Tibial nerve (tissue), 4 donors: ENCODE data around the gene CACYBP. TPM values are rescaled to one million over a fixed set of nuclear protein-coding genes. Genes with fewer than 3 reads are reported as not detected.

Experiments
- DNase-seq, 2 donors: peaks; one replicate each; pipeline ENCODE4 v3.0.0-alpha.2; 2019; ENCODE audit warnings: low spot score in 2 of 2
- H3K27ac ChIP-seq, 4 donors: fragments of 200-600 bp; sonication (generic) in 3 of 4; one replicate each; pipeline ENCODE4 v1.5.1; 2017 to 2019; ENCODE audit warnings: mild to moderate bottlenecking in 1 of 4
- H3K27me3 ChIP-seq, 2 donors: fragments of 200-600 bp; sonication (generic) in 1 of 2; one replicate each; pipeline versions ENCODE4 v1.5.1 to v1.6.0; 2017 to 2019
- H3K36me3 ChIP-seq, 3 donors: fragments of 200-600 bp; sonication (generic); one replicate each; pipeline ENCODE4 v1.5.1; 2018 to 2019
- H3K4me1 ChIP-seq, 4 donors: fragments of 200-600 bp; sonication (generic) in 3 of 4; one replicate each; pipeline ENCODE4 v1.5.1; 2017 to 2019
- H3K4me3 ChIP-seq, 4 donors: fragments of 200-600 bp; sonication (generic) in 3 of 4; one replicate each; pipeline ENCODE4 v1.5.1; 2017 to 2019; ENCODE audit warnings: mild to moderate bottlenecking in 1 of 4, moderate library complexity in 1 of 4
- H3K9me3 ChIP-seq, 4 donors: fragments of 200-600 bp; sonication (generic) in 3 of 4; one replicate each; pipeline ENCODE4 v1.5.1; 2017 to 2019
- EP300 ChIP-seq, 2 donors: sonication (generic); formaldehyde crosslinking; IDR thresholded peaks; one replicate each; pipeline ENCODE4 v1.6.1; 2017; ENCODE audit warnings: antibody characterized with exemption in 2 of 2, mild to moderate bottlenecking in 1 of 2
- POLR2A ChIP-seq, 2 donors: fragments of 450-650 bp; IDR thresholded peaks; one replicate each; pipeline ENCODE4 v1.6.1; 2017; ENCODE audit warnings: antibody characterized with exemption in 2 of 2, mild to moderate bottlenecking in 2 of 2, moderate library complexity in 2 of 2
- WGBS, 2 donors: methylation state at CpG; one replicate each; pipeline ENCODE4 v1.1.5; 2018; 5-methylcytosine and 5-hydroxymethylcytosine counted together
- total RNA-seq, 4 donors: library from RNA; depleted of rRNA; stranded (reverse); fragments of >200 nt; gene quantifications; one replicate each; pipeline ENCODE4 v1.1.0, GENCODE V29; 2016
- TF ChIP-seq, protein P1 (sequence below), 5 experiments: fragments of 200-600 bp in 3 of 5; fragments of 450-650 bp in 2 of 5; sonication (generic) in 3 of 5; IDR thresholded peaks; one replicate each; pipeline ENCODE4 v1.5.1; 2016 to 2019; ENCODE audit warnings: antibody characterized with exemption in 5 of 5, mild to moderate bottlenecking in 3 of 5, moderate library complexity in 2 of 5

The CACYBP gene
- total RNA-seq, 4 donors from 2014 or later, result 60.8 to 165 (median 78.2) TPM

DNA sequence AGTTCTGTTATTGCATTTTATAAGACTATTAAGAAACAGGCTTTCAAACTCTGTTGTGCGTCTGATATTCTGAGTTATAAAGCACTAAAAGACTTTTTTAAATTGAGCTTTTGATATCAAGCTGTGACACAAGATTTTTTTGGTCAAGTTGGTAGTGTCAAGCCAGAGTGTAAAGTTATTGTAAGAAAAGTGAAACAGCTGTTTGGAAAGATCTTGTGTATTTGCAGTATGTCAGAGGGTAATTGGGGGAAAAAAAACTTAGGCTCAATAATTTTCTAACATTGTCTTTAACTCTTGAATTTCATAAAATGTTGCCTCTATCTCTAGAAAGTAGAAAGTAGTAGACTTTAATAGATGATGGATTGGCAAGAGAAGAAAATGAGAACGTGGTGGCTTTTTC, 3.8 kb downstream of the CACYBP start:
- Histone ChIP-seq H3K27me3 (no peaks in the 10 kb centered on the region), H3K4me1 (peaks cover 0 to 44% (median 13%) of the 10 kb centered on the region in 4 donors), H3K27ac (no peak overlapping the region), H3K9me3 (no peaks in the 10 kb centered on the region), H3K36me3 (peaks cover 0 to 32% (median 0%) of the 10 kb centered on the region in 3 donors), H3K4me3 (no peak overlapping the region)
- no peak for DNase-seq
- 63 to 64% methylated on average over 2 of the region's 2 CpGs for WGBS, 2 donors
- TF ChIP-seq, protein P1, sequence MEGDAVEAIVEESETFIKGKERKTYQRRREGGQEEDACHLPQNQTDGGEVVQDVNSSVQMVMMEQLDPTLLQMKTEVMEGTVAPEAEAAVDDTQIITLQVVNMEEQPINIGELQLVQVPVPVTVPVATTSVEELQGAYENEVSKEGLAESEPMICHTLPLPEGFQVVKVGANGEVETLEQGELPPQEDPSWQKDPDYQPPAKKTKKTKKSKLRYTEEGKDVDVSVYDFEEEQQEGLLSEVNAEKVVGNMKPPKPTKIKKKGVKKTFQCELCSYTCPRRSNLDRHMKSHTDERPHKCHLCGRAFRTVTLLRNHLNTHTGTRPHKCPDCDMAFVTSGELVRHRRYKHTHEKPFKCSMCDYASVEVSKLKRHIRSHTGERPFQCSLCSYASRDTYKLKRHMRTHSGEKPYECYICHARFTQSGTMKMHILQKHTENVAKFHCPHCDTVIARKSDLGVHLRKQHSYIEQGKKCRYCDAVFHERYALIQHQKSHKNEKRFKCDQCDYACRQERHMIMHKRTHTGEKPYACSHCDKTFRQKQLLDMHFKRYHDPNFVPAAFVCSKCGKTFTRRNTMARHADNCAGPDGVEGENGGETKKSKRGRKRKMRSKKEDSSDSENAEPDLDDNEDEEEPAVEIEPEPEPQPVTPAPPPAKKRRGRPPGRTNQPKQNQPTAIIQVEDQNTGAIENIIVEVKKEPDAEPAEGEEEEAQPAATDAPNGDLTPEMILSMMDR (IDR thresholded peaks at IDR 0.05), result no peak
- TF ChIP-seq POLR2A (IDR thresholded peaks at IDR 0.05) (no peak), EP300 (IDR thresholded peaks at IDR 0.05) (no peak)

DNA sequence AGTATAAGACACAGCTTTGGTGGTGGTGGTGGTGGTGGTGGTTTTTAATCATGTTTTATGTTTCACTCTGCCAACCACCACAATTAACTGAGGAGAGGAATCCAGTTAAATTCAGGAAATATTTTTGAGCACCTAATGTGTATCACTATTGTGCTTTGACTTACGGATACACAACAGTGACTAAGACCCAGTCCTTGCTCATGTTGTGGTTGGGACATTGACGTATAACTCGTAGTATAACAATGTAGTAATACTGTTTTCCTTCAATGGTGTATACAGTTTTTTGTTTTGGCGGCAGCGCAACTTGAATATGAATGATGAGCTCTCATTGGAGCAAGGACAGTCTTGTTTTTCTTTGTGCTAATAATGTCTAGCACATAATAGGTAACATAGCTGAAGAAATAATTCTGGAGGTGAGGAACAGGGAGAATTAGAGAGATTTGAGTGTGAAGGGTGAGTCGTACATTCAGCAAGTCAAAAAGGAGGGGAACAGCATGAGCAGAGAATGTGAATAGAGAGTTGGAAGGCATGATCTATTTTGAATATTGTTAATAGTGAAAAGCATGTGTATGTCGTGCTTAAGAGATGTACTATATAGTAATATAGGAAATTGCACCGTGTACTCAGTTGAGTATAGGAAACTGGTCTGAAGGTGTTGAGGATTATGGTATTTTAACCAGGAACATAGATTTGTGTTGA, 5.5 kb downstream of the CACYBP start:
- H3K27me3 ChIP-seq, result no peaks in the 10 kb centered on the region
- peaks cover 0 to 48% (median 0%) of the 10 kb centered on the region in 3 donors for H3K36me3 ChIP-seq
- H3K27ac ChIP-seq, result no peak overlapping the region
- no peaks in the 10 kb centered on the region for H3K9me3 ChIP-seq
- peaks cover 0 to 40% (median 13%) of the 10 kb centered on the region in 4 donors for H3K4me1 ChIP-seq
- H3K4me3 ChIP-seq, result no peak overlapping the region
- DNase-seq, result no peak
- 86 to 94% methylated on average over 8 of the region's 8 CpGs for WGBS, 2 donors
- TF ChIP-seq EP300 (IDR thresholded peaks at IDR 0.05) (no peak), POLR2A (IDR thresholded peaks at IDR 0.05) (no peak)
- TF ChIP-seq, protein P1 (IDR thresholded peaks at IDR 0.05), result no peak

DNA sequence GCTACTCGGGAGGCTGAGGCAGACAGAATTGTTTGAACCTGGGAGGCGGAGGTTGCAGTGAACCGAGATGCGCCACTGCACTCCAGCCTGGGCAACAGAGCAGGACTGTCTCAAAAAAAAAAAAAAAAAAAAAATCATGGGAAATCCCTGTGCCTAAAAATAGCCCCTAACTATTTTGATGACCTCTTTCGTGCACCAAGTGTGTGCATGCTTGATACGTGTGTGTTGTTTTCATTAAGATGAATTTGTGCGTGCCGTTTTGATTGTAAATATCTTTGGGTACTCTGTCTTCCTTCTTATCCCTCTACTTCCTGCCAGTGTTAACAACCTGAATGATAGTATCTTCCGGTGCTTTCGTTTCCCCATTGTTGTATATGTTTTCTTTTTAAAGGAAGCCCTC, 9.8 kb downstream of the CACYBP start:
- no peak for DNase-seq
- H3K27ac ChIP-seq, result no peak overlapping the region

DNA sequence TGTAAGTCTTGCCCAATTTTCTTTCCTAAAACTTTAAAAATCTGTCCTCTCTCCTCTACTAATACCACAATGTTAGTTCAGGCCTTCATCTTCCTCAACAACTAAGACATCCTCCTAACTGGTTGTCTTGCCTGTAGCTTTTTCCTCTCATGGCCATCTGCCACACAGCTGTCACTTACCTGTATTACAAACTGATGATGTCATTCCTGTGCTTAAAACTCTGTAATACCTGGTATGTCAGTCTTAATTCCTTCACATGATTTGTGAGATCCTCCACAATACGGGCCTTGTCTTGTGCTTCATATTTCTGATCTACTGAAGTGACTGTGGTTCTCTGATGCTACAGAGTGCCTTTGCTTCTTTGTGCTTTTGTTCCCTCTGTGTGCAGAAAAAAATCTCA, 13.7 kb downstream of the CACYBP start:
- H3K27me3 ChIP-seq, result no peaks in the 10 kb centered on the region
- peaks cover 6 to 99% (median 34%) of the 10 kb centered on the region in 3 donors for H3K36me3 ChIP-seq
- WGBS, 2 donors, result 76 to 79% methylated on average over 1 of the region's 1 CpG
- no peak overlapping the region for H3K4me3 ChIP-seq
- TF ChIP-seq EP300 (IDR thresholded peaks at IDR 0.05) (no peak), POLR2A (IDR thresholded peaks at IDR 0.05) (no peak)
- TF ChIP-seq, protein P1 (IDR thresholded peaks at IDR 0.05), result no peak
- no peaks in the 10 kb centered on the region for H3K9me3 ChIP-seq
- no peak for DNase-seq
- no peak overlapping the region for H3K27ac ChIP-seq
- H3K4me1 ChIP-seq, result no peaks in the 10 kb centered on the region

More for the DNA sequence above, 9.8 kb downstream of the CACYBP start:
- TF ChIP-seq, protein P1 (IDR thresholded peaks at IDR 0.05), result no peak
- no peak for TF ChIP-seq EP300 (IDR thresholded peaks at IDR 0.05)
- no peak for TF ChIP-seq POLR2A (IDR thresholded peaks at IDR 0.05)
- Histone ChIP-seq H3K27me3 (no peaks in the 10 kb centered on the region), H3K4me3 (no peak overlapping the region), H3K9me3 (no peaks in the 10 kb centered on the region), H3K36me3 (peaks cover 3 to 91% (median 15%) of the 10 kb centered on the region in 3 donors), H3K4me1 (no peaks in the 10 kb centered on the region)
- WGBS, 2 donors, result 71 to 77% methylated on average over 10 of the region's 10 CpGs

DNA sequence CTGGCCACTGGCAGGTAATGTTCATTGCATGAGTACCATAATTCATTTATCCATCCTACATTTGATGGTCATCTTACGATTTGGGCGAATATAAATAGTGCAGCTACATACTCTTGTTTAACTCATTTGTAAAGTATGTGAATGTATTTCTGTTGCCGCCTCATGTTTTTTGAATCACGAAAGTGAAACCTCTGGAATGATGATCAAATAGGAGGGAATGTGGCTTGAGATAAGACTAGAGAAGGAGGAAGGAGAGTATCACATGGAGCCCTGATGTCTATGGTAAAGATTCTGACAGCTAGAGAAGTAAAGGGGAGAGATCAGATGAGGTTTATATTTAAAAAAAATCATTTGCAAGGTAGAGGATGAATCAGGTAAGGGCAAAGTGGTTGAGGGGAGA, 15.5 kb downstream of the CACYBP start:
- H3K27ac ChIP-seq, result no peak overlapping the region
- H3K4me3 ChIP-seq, result no peak overlapping the region
- H3K27me3 ChIP-seq, result no peaks in the 10 kb centered on the region
- no peaks in the 10 kb centered on the region for H3K9me3 ChIP-seq
- H3K36me3 ChIP-seq, result peaks cover 6 to 83% (median 34%) of the 10 kb centered on the region in 3 donors
- H3K4me1 ChIP-seq, result no peaks in the 10 kb centered on the region
- no peak for DNase-seq
- 91 to 96% methylated on average over 4 of the region's 4 CpGs for WGBS, 2 donors
- TF ChIP-seq POLR2A (IDR thresholded peaks at IDR 0.05), result no peak
- TF ChIP-seq, protein P1 (IDR thresholded peaks at IDR 0.05), result no peak
- no peak for TF ChIP-seq EP300 (IDR thresholded peaks at IDR 0.05)
